HG02678 (cell line): ENCODE data around the gene NPAS2.

Source experiments
- ATAC-seq: cut with Tn5 transposase; IDR thresholded peaks from one replicate; pipeline ENCODE4 v1.9.1; 2021; ENCODE audit warnings: mild to moderate bottlenecking, moderate library complexity; ENCODE audit not compliant: unreplicated experiment

The NPAS2 gene

GRCh38 chr2:100938031-100939026, 118.4 kb downstream of the NPAS2 start:
- no peak for ATAC-seq

GRCh38 chr2:100939445-100939844, 119.5 kb downstream of the NPAS2 start:
- no peak for ATAC-seq

- no peak for ATAC-seq
These were observed 120.3 kb downstream of the NPAS2 start for GRCh38 chr2:100940240-100940639.

GRCh38 chr2:100940766-100941645, 121.1 kb downstream of the NPAS2 start:
- no peak for ATAC-seq

- no peak for ATAC-seq
These were observed 121.8 kb downstream of the NPAS2 start for GRCh38 chr2:100941646-100942240.

GRCh38 chr2:100944617-100945432, 124.9 kb downstream of the NPAS2 start:
- no peak for ATAC-seq

GRCh38 chr2:100945433-100945740, 125.4 kb downstream of the NPAS2 start:
- no peak for ATAC-seq

GRCh38 chr2:100945930-100946607, 126.1 kb downstream of the NPAS2 start:
- ATAC-seq: no peak

GRCh38 chr2:100948942-100949811, 129.2 kb downstream of the NPAS2 start:
- no peak for ATAC-seq

- ATAC-seq: no peak
These were observed 132.6 kb downstream of the NPAS2 start for GRCh38 chr2:100952512-100952911.

- no peak for ATAC-seq
These were observed 133.6 kb downstream of the NPAS2 start for GRCh38 chr2:100953406-100954043.

GRCh38 chr2:100954044-100954420, 134.1 kb downstream of the NPAS2 start:
- no peak for ATAC-seq

GRCh38 chr2:100955226-100955625, 135.3 kb downstream of the NPAS2 start:
- no peak for ATAC-seq

GRCh38 chr2:100956081-100956480, 136.1 kb downstream of the NPAS2 start:
- no peak for ATAC-seq

GRCh38 chr2:100957996-100958653, 138.2 kb downstream of the NPAS2 start:
- ATAC-seq: no peak

GRCh38 chr2:100959225-100959880, 139.4 kb downstream of the NPAS2 start:
- ATAC-seq: no peak

GRCh38 chr2:100960688-100961087, 140.7 kb downstream of the NPAS2 start:
- no peak for ATAC-seq
